PC-3 (cell line): ENCODE measurements around the gene NINJ2.

Source experiments
- CTCF ChIP-seq: fragments of 300-600 bp; sonication (generic); conservative IDR thresholded peaks from 2 replicates; pipeline ENCODE4 v1.5.1; 2017; ENCODE audit warnings: antibody characterized with exemption, low read depth, mild to moderate bottlenecking, low read length
- EZH2 ChIP-seq: fragments of 300-600 bp; sonication (generic); IDR thresholded peaks from one replicate; pipeline ENCODE4 v1.6.1; 2017; ENCODE audit warnings: antibody characterized with exemption, mild to moderate bottlenecking, low read length; ENCODE audit not compliant: unreplicated experiment
- EZH2phosphoT487 ChIP-seq: fragments of 300-600 bp; sonication (generic); IDR thresholded peaks from 2 replicates; pipeline ENCODE4 v1.6.1; 2018; ENCODE audit warnings: mild to moderate bottlenecking, antibody characterized with exemption, low read length, borderline replicate concordance

- TF ChIP-seq CTCF (no peak), EZH2 (no peak), EZH2phosphoT487 (no peak)
Measured at GRCh38 chr12:574475-575128, 88.6 kb downstream of the NINJ2 start.
